Measurements from ENCODE around the gene MTA3.

- TF ChIP-seq CTCF (conservative IDR thresholded peaks at IDR 0.05; ENCODE audit: low read length) (no peak), EZH2phosphoT487 (IDR thresholded peaks at IDR 0.05; ENCODE audit: borderline replicate concordance) (no peak)
These were observed 95.4 kb downstream of the MTA3 start for GRCh38 chr2:42663828-42664227.

All from Loucy (cell line).